GM18505 (cell line): ENCODE data around the gene LRFN2.

Experiments
- ATAC-seq: cut with Tn5 transposase; IDR thresholded peaks from one replicate; pipeline ENCODE4 v1.9.1; 2021; ENCODE audit not compliant: unreplicated experiment
- POLR2A ChIP-seq: IDR thresholded peaks from 4 replicates; pipeline ENCODE4 v1.6.1; 2011; ENCODE audit warnings: borderline replicate concordance; ENCODE audit not compliant: insufficient read depth, insufficient read length; ENCODE audit errors: extremely low read depth

Gene LRFN2

DNA sequence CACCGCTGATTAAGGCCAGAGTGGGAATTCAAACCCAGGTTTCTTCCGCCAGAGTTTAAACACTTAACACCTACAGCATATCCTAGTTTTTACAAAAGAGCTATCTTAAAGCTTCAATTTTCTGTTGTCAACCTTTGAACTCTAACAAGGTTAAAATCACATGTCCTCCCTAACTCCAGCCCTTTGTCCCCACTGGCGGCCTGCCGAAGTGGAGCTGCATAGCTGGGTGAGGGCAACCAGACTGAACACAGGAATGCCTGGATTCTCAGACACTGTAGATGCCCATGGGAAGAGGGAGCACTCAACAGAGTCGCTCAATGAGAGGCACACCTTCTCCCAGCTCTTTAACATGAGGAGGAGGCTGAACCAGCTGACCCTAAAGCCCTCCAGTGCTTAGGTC is 59.1 kb downstream of the LRFN2 start:
- ATAC-seq = no peak
- TF ChIP-seq POLR2A = no peak

DNA sequence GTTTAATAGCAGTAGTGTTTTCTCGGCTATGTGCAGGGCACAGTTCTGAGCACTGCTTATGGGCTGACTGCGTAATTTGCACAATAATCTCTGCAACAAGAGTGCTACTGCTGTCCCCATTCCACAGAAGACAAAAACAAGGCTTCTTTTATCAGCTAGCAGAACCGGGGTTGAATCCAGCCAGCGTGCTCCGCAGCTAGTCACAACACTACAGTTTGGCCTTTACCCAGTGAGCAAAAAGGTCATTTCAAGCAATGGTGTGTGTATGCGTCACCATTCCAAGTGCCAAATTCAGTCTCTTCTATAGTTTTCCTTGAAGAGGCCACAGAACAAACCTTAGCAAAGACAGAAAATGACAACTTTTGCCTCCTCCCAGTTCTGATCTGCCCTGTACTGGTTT is 61.1 kb downstream of the LRFN2 start:
- no peak for TF ChIP-seq POLR2A
- ATAC-seq = no peak

- ATAC-seq = no peak
- no peak for TF ChIP-seq POLR2A
Measured at GRCh38 chr6:40524797-40525585, 62.2 kb downstream of the LRFN2 start.

- ATAC-seq = no peak
- no peak for TF ChIP-seq POLR2A
Measured at GRCh38 chr6:40523505-40524172, 63.5 kb downstream of the LRFN2 start.

DNA sequence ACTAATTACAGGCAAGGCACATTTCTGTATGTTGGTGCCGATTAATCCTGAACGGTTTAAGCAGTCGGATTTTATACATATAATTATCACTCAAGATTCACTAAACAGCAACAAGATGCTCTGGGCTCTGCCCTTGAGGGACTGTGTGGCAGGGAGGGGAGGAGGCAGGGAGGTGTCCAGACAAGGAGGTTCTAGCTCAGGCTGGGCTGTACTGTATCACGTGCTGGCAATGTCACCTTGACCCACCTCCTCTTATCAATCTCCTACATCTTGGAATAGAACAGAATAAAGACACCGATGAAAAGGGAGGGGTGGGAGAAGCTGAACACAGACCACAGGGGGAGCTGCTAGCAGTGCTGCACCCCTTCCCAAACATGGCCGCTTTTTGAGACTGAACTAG is 65.7 kb downstream of the LRFN2 start:
- no peak for TF ChIP-seq POLR2A
- ATAC-seq = no peak

DNA sequence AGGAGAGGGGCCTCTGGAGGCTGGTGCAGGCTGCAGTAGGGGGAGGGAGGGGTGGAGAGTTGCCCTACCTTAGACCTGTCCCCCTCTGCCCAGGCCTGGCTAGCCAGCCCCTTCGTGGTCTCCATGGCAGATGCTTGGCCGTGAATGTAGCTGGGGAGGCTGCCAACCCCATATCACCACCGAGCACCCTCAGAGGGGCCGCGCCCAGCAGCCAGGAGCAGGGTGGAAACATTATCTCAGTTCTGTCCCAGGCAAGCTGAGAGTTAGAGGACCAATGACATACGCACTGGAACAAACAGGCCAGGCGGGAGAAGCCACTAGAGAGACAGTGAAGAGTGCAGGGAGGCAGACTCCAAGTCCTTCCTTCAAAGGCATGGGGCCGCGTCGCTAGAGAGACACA is 66.5 kb downstream of the LRFN2 start:
- TF ChIP-seq POLR2A = no peak
- ATAC-seq = no peak

DNA sequence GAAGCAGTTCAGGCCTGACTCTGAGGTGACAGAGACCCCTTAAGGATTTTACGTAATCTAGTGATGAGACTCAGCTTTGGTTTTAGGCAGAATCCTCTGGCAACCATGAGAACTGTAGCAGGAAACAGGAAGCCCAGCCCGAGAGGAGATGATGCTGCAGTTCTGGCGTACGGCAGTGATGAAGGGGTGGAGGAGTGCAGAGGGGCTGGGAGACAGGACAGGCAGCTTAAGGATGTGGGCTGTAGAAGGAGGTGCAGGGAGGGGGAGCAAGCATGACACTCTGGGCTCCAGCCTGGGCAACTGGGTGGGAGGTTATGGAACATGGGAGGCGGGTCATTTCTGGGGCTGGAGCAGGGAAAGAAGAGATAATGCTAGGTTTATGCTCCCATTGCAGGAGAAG is 67.1 kb downstream of the LRFN2 start:
- ATAC-seq = no peak
- no peak for TF ChIP-seq POLR2A

- no peak for TF ChIP-seq POLR2A
- no peak for ATAC-seq
Measured at GRCh38 chr6:40517654-40518053, 69.5 kb downstream of the LRFN2 start.

DNA sequence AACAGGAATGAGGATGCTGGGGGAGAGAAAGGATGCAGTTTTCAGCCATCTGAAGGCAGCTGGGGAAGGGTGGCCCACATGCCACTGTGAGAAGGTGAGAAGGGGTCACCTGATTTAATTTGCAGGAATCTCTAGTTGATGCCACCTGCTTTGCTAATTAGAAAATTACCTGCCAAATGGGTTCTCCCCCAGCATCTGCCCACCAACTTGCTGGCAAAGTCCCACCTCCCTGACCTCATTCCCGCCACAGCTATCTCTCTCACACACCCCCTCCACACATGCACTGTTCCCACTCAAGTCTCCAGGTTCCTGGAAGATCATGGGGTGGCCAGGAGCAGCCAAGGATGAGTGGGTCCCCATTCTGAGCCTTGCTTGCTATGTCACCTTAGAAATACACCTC is 70.7 kb downstream of the LRFN2 start:
- TF ChIP-seq POLR2A = no peak
- ATAC-seq = no peak

- no peak for TF ChIP-seq POLR2A
- no peak for ATAC-seq
Measured at GRCh38 chr6:40512340-40512739, 74.8 kb downstream of the LRFN2 start.

DNA sequence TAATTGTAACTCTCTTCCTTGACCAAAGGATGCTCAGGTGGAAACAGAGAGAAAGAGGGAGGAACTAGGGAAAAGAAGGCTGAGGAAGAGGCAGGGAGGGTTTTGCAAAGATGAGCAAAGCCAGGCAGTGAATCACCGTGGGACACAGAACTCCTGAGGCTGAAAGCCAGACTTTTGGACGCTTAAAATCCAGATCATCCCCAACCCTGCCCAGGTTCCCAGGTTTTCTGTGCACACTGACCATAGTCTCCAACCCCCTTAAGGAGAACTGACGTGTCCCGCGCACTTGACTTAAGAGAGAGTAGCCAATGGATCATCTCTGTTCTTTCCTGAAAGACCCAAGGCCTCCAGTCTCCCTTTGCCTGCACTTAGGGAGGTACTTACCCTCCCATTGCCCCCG is 75.3 kb downstream of the LRFN2 start:
- TF ChIP-seq POLR2A = no peak
- ATAC-seq = no peak

GRCh38 chr6:40510442-40510841 is 76.7 kb downstream of the LRFN2 start:
- TF ChIP-seq POLR2A = no peak
- ATAC-seq = no peak

DNA sequence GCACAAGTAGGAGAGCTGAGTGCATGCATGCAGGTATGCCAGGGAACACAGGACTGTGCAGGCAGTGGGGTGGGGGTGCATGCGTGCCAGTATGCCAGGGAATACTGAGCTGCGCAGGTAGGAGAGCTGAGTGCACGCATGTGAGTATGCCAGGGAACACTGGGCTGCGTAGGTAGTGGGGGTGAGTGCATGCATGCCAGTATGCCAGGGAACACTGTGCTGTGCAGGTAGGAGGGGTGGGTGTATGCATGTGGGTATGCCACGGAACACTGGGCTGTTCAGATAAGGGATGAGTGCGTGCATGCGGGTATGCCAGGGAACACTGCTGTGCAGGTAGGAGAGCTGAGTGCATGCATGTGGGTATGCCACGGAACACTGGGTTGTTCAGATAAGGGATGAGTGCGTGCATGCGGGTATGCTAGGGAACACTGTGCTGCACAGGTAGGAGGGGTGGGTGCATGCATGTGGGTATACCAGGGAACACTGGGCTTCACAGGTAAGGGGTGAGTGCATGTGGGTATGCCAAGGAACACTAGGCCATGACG is 77.4 kb downstream of the LRFN2 start:
- TF ChIP-seq POLR2A = no peak

DNA sequence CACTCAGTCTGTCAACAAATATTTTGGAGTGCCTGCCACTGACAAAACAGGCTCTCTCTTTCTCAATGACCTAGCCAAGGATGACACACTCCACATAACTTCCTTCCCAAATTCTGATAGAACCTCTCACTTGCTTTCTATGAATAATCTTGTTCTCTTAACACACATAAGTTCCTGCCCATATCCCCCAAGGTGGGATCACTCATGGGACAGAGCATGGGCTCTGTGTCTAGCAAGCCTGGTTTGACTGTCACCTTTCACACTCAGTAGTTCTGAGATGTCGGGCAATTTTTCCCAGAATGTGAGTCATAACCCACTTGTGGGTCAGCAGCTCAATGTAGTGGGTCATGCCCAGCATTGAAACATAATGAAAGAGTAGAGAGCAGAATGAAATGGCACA is 78.1 kb downstream of the LRFN2 start:
- no peak for TF ChIP-seq POLR2A
- no peak for ATAC-seq

More for the DNA sequence above, 77.4 kb downstream of the LRFN2 start:
- ATAC-seq = no peak
